Measurements from ENCODE around the gene COX5B. TPM values are rescaled to one million over a fixed set of nuclear protein-coding genes. Genes with fewer than 3 reads are reported as not detected.
A peak's percentile ranks its signal among the peaks of the same experiment; 100 is the strongest.

COX5B gene
- total RNA-seq, 6 experiments from 2014 or later: 153 to 318 (median 197) TPM

- peak; percentile 77 to 90 (median 84) for DNase-seq
- ATAC-seq: peak; percentile 47 to 60 (median 55)
- H3K27me3 ChIP-seq: no peaks in the 10 kb centered on the region
- H3K36me3 ChIP-seq: peaks cover 0 to 6% (median under 1%) of the 10 kb centered on the region in 4 donors
- no peaks in the 10 kb centered on the region for H3K9me3 ChIP-seq
- H3K4me1 ChIP-seq: peaks cover 0 to 11% (median 5%) of the 10 kb centered on the region in 4 donors
- TF ChIP-seq POLR2A (IDR thresholded peaks at IDR 0.05): peak; percentile 22
- no peak for TF ChIP-seq CTCF (IDR thresholded peaks at IDR 0.05)
- intact Hi-C loops (cut with DNase I): no loop called here
- H3K27ac ChIP-seq: peak overlapping the region; percentile 77 to 96 (median 92)
- H3K4me3 ChIP-seq: peak overlapping the region; percentile 33 to 77 (median 62)
- WGBS (ENCODE audit: insufficient coverage, low coverage, low lambda C conversion rate, missing lambda C conversion rate): 2% methylated on average over 8 of the region's 24 CpGs
Measured at GRCh38 chr2:97662895-97663625, 17.2 kb downstream of the COX5B start.

GRCh38 chr2:97663626-97663961, 17.7 kb downstream of the COX5B start:
- Histone ChIP-seq H3K27me3 (no peaks in the 10 kb centered on the region), H3K4me1 (peaks cover 0 to 11% (median 5%) of the 10 kb centered on the region in 4 donors), H3K36me3 (peaks cover 0 to 4% (median 0%) of the 10 kb centered on the region in 4 donors), H3K4me3 (peak overlapping the region; percentile 33 to 77 (median 62)), H3K27ac (peak overlapping the region; percentile 77 to 96 (median 92)), H3K9me3 (no peaks in the 10 kb centered on the region)
- intact Hi-C loops (cut with DNase I): no loop called here
- no peak for TF ChIP-seq CTCF (IDR thresholded peaks at IDR 0.05)
- no peak for TF ChIP-seq POLR2A (IDR thresholded peaks at IDR 0.05)
- DNase-seq: no peak
- 0% methylated on average over 4 of the region's 46 CpGs for WGBS (ENCODE audit: insufficient coverage, low coverage, low lambda C conversion rate, missing lambda C conversion rate)
- no peak for ATAC-seq

GRCh38 chr2:97663962-97664635, 18.2 kb downstream of the COX5B start, which contains the start of gene ACTR1B:
Gene ACTR1B, minus strand, starts transcription at chr2:97664044. Its CDS starts 154 bp downstream, at chr2:97663890.
- ATAC-seq: peak; percentile 92 to 97 (median 94)
- peak within 1 kb of the TSS; percentile 77 to 96 (median 92) for H3K27ac ChIP-seq
- intact Hi-C loops (cut with DNase I): no loop called here
- H3K36me3 ChIP-seq: no peaks in the 10 kb centered on the region
- peaks cover 0 to 11% (median 5%) of the 10 kb centered on the region in 4 donors for H3K4me1 ChIP-seq
- DNase-seq: peak; percentile 98 to 99 (median 99)
- TF ChIP-seq POLR2A (IDR thresholded peaks at IDR 0.05): peak; percentile 93
- TF ChIP-seq CTCF (IDR thresholded peaks at IDR 0.05): peak; percentile 42 to 58 (median 54)
- 0% methylated on average over 19 of the region's 60 CpGs for WGBS (ENCODE audit: insufficient coverage, low coverage, low lambda C conversion rate, missing lambda C conversion rate)
- no peaks in the 10 kb centered on the region for H3K9me3 ChIP-seq
- H3K4me3 ChIP-seq: peak within 1 kb of the TSS; percentile 33 to 77 (median 62)
- no peaks in the 10 kb centered on the region for H3K27me3 ChIP-seq

- no peak for ATAC-seq
- Histone ChIP-seq H3K27ac (peak overlapping the region; percentile 77 to 96 (median 92)), H3K36me3 (no peaks in the 10 kb centered on the region), H3K27me3 (no peaks in the 10 kb centered on the region), H3K4me3 (peak overlapping the region; percentile 33 to 77 (median 62)), H3K9me3 (no peaks in the 10 kb centered on the region), H3K4me1 (peaks cover 0 to 11% (median 5%) of the 10 kb centered on the region in 4 donors)
- 4% methylated on average over 13 of the region's 21 CpGs for whole genome bisulfite sequencing (ENCODE audit: insufficient coverage, low coverage, low lambda C conversion rate, missing lambda C conversion rate)
- TF ChIP-seq POLR2A (IDR thresholded peaks at IDR 0.05) (no peak), CTCF (IDR thresholded peaks at IDR 0.05) (no peak)
- intact Hi-C loops (cut with DNase I): no loop called here
- no peak for DNase-seq
Measured at GRCh38 chr2:97664636-97664970, 18.7 kb downstream of the COX5B start.

All from right lobe of liver (tissue), 6 donors.